Activated T-helper 1 cell treated with anti-CD3 and anti-CD28 coated beads, Interleukin-2, amount 50 U/mL, for 16 hours (primary cell): ENCODE data around the gene MVB12B.

ENCODE experiments used
- DNase-seq, 2 donors: peaks; one replicate each; pipeline ENCODE4 v3.0.0-alpha.2; 2020; ENCODE audit warnings: low read depth in 1 of 2, low spot score in 1 of 2

Gene MVB12B

GRCh38 chr9:126448865-126449577 is 122.4 kb downstream of the MVB12B start:
- DNase-seq: no peak

- DNase-seq: no peak
Observed at GRCh38 chr9:126449725-126450667, 123.4 kb downstream of the MVB12B start.

GRCh38 chr9:126450668-126451205 is 124.1 kb downstream of the MVB12B start:
- DNase-seq: no peak

DNA sequence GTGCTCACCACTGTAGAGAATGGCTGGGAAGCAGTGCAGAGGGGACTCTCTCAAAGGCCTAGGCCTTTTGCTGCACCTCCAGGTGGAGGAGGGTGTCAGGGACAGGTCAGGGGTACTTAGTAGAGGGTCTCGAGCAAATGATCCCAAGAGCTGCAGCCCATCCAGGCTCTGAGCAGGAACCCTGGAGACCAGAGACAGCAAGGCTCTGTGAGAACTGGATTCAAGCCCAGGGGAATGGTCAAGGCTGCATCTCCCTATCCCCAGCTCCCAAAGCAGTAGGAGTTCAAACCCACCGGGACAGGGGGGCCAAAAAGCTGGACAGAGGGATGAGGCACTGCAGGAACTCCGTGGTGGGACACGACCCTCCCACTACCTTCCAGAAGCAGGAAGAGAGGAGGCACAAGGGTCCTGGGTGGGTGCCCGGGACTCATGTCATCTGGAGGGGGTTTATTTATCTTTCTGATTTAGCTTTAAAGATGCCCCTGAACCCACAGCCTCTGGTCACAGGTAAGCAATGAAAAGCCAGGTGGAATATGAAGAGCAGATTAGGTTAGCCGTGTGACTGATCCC is 124.8 kb downstream of the MVB12B start:
- DNase-seq: no peak

GRCh38 chr9:126452106-126452505 is 125.5 kb downstream of the MVB12B start:
- no peak for DNase-seq

GRCh38 chr9:126453156-126453963 is 126.7 kb downstream of the MVB12B start:
- DNase-seq: no peak

GRCh38 chr9:126454215-126454614 is 127.6 kb downstream of the MVB12B start:
- DNase-seq: no peak

GRCh38 chr9:126454795-126455194 is 128.2 kb downstream of the MVB12B start:
- DNase-seq: no peak

- DNase-seq: no peak
Observed at GRCh38 chr9:126456441-126457174, 130.0 kb downstream of the MVB12B start.

DNA sequence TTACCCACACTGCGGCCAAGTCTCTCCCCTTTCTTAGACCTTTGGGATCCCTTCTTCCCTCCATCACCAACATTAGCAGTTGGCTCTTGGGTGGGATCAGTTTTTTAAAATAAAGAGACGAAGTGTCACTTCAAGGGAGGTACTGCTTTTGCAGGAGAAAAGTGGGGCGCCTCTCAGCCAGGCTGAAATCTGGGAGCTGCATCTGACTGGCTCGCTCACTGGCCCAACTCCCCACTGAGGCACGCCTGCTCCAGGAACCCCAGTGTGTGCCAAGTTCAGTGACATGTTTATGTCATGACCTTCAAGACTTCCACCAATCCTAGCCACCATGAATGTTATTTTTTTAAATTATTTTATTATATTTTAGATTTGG is 130.5 kb downstream of the MVB12B start:
- DNase-seq: no peak

- no peak for DNase-seq
Observed at GRCh38 chr9:126457890-126458289, 131.3 kb downstream of the MVB12B start.

DNA sequence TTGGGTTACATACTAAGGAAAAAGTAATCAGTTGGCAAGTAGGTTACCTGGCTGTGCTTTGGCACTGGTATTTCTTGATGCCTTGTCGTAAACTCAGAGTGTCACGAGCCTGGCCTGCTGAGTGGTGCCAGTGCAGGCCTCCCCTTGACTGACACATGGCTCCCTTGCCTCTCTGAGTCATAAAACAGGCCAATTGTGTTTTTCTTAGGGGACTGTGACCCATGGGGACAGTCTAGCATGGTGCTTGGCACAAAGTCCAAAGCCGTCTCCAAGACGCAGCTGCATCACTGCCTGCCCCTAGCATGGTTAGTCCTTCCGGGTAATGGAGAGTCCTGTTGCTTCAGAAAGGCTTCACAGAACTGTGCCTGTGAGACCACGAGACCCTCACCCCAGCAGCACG is 132.5 kb downstream of the MVB12B start:
- DNase-seq: no peak

DNA sequence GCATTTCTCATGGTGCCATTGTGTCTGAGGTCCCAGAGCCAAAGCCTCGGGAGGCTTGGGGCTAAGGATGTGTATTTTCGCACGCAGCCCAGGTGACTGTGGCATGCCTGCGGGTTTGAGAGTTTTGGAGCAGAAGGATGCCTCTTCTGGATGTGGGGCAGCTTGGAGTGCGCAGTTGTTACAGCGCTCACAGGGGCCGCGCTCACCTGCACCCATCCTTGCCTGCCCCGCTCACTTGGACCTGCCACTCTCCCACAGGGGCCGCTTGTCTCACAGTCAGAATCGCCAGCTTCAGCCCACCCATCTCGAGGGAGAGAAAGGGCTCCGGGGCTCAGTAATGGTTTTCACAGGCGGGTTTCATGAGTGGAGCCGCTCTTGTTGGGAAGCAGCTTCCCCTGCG is 132.9 kb downstream of the MVB12B start:
- DNase-seq: no peak

GRCh38 chr9:126459965-126460843 is 133.6 kb downstream of the MVB12B start:
- DNase-seq: no peak

GRCh38 chr9:126461029-126461428 is 134.4 kb downstream of the MVB12B start:
- no peak for DNase-seq

GRCh38 chr9:126461608-126462007 is 135.0 kb downstream of the MVB12B start:
- DNase-seq: no peak

GRCh38 chr9:126462617-126463016 is 136.0 kb downstream of the MVB12B start:
- DNase-seq: no peak

DNA sequence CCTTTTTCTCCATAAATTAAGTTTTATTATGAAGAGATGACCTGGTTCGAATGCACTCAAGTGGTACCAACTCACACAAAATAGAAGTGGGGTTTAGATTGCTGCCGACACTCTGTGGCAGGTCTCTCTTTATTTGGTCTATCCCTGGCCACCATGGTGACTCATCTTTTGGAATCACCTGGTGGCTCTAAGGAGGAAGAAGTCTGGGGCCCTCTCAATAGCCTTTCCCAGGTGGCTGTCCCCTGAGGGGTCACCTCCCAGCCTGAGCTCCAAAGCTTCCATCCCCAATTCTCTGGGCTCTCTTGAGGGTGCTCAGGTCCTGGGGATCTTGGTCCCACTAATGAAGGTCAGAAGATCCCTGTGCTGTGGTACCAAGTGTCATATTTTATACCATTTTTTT is 136.8 kb downstream of the MVB12B start:
- DNase-seq: no peak
